Astrocyte (in vitro differentiated cells and primary cell): ENCODE measurements around the gene AOC3.

Source experiments
- EZH2 ChIP-seq: IDR thresholded peaks from 2 replicates; pipeline ENCODE4 v1.6.1; 2012; ENCODE audit warnings: mild to moderate bottlenecking, low read length, inconsistent platforms; ENCODE audit not compliant: insufficient read depth
- TF ChIP-seq, protein P1 (sequence below): IDR thresholded peaks from 2 replicates; pipeline ENCODE4 v1.5.1; 2011; ENCODE audit warnings: low read depth, mild to moderate bottlenecking, inconsistent platforms, low read length, moderate library complexity; ENCODE audit not compliant: insufficient read depth

GRCh38 chr17:42873315-42873714, 22.3 kb downstream of the AOC3 start:
- TF ChIP-seq, protein P1, sequence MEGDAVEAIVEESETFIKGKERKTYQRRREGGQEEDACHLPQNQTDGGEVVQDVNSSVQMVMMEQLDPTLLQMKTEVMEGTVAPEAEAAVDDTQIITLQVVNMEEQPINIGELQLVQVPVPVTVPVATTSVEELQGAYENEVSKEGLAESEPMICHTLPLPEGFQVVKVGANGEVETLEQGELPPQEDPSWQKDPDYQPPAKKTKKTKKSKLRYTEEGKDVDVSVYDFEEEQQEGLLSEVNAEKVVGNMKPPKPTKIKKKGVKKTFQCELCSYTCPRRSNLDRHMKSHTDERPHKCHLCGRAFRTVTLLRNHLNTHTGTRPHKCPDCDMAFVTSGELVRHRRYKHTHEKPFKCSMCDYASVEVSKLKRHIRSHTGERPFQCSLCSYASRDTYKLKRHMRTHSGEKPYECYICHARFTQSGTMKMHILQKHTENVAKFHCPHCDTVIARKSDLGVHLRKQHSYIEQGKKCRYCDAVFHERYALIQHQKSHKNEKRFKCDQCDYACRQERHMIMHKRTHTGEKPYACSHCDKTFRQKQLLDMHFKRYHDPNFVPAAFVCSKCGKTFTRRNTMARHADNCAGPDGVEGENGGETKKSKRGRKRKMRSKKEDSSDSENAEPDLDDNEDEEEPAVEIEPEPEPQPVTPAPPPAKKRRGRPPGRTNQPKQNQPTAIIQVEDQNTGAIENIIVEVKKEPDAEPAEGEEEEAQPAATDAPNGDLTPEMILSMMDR: no peak
- TF ChIP-seq EZH2: no peak
